Kidney tubule cell (primary cell): ENCODE data around the gene SBSN.

Experiments
- DNase-seq: peaks from one replicate; pipeline ENCODE4 v3.0.0-alpha.2; 2018; ENCODE audit warnings: low spot score

SBSN gene

DNA sequence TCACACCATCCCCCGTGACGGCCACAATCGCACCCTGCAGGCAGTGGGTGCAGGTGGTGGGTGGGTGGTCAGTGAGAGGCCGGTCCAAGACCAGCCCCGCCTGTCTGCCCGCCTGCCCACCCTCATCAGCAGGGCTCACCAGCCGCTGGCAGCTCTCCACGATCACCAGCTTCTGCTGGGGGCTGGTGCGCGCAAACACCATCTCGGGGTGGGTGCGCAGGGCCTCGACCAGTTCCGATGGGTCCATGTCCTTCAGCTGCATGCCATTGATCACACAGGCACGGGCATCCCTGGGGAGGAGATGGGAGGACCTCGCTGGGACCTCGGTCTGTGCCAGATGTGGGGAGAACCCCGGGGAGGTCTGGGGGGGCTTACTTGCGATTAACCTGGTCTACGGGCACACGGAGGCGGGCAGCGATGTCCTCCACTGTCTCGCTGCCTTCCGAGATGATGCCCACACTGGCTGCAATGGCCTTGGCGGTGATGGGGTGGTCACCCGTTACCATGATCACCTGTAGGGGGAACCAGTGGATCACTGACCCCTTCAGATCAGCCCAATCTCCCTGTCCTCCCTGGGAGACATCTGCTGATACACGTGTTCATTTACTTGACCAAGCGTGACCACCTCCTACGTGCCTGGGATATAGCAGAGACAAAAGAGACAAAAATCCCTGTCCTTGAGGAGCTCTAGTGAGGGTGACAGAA lies 27.3 kb upstream of the SBSN start:
- DNase-seq, result peak; percentile 64

DNA sequence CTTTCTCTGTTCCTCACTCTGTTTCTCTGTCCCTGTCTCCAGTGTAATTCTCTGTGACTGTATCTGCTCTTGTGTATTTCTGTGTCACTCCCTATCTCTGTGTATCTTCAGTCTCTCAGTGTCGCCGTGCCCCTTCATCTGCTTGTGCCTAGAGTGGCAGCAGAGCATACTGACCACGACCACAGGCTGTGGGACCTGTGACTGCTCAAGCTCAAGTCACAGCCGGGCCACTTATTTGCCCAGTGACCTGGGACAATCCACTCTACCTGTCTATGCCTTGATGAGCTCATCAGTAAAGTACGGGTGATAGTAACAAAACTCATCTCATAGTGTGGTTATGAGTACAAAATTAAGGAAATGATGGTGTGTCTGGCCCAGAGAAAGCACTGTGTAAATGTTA lies 26.0 kb upstream of the SBSN start:
- DNase-seq, result no peak

DNA sequence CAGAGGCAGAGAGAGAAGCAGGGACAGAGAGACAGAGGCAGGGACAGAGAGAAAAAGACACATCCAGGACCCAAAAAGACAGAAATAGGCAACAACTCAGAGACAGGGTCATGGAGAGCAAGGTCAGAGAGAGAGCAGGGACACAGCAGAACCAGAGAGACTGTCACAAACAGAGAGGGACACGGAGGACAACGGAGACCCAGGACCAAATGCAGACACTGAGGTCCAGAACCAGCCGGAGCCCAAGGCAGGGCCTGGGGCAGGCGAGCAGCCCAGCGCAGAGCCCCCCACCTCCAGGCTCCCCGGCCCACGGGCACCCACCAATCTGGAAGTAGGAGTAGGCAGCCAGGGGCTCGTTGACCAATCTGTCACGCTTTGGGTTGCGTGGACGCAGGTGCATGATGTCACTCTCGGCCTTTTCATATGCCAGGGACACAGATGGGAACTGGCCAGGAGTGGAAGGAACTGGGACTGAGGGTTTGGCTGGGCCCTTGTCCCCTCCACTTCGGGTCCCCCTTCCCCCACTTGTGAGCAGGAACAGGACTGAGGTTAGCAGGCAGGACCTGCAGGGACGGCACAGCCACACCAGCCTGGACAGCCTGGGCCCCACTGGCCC lies 25.4 kb upstream of the SBSN start:
- no peak for DNase-seq

DNA sequence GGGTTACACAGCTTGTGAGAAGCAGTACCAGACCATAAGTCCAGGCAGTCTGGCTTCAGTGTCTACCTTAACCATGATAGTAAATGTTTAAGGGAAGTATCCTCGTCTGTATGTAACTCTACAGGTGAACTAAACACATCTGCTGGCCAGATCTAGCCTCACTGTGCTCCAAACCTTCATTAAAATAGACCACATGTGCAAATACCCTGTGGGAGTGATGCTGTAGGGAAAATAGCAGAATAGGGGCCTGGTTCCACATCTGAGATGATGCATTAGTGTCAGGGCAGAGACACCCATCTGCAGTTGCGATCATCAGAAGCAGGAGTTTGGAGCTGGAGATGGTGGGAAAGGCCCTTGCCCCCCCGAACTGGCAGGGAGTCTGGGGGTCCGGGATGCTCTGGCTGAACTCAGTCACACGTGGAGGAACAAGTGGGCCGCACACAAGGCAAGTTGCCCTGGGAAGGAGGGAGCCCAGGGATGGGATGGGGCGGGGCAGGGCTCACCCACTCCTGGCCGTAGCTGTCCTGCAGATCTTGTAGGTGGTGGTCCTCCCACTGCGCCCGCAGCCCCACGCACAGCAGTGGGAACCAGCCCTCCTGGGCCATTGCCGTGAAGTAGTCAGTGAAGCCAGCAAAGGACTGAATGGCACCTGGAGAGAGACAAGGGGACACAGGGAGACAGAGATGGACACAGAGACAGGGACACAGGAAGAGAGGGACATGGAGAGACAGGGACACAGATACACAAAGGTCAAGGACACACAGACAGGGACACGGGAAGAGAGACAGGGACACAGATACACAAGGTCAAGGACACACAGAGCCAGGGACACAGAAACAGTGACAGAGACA lies 24.6 kb upstream of the SBSN start:
- no peak for DNase-seq

DNA sequence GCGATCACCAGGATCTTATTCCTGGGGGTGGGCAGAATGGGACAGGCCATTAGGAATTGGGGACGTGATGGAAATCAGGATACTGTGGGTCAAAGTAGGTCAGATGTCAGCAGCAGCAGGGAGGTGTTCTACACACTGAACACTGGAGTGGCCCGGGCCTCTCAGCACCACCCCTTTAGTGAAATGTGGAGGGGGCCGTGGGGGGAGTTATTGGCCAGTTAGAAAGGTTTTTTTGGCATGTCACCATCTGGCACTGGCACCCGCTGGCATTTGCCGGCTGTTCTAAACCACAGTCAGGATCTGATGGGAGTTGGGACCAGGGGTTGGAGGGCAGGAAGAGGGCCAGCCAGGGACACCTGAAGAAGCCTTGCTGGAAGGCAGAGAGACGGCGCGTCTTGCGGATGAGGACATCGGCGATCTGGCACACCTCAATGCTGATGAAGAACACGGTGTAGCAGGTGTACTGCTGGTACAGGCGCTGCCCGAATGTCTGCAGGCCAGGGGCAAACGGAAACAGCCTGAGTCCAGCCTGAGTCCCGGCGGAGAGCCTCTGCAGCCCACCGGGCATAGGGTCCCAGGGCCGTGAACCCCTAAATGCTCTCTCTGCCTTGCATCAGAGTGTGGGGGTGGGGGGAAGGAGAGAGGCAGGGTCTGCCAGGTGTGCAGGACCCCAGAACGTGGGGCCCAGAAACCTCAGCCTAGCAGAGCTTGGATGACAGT lies 23.1 kb upstream of the SBSN start:
- no peak for DNase-seq

DNA sequence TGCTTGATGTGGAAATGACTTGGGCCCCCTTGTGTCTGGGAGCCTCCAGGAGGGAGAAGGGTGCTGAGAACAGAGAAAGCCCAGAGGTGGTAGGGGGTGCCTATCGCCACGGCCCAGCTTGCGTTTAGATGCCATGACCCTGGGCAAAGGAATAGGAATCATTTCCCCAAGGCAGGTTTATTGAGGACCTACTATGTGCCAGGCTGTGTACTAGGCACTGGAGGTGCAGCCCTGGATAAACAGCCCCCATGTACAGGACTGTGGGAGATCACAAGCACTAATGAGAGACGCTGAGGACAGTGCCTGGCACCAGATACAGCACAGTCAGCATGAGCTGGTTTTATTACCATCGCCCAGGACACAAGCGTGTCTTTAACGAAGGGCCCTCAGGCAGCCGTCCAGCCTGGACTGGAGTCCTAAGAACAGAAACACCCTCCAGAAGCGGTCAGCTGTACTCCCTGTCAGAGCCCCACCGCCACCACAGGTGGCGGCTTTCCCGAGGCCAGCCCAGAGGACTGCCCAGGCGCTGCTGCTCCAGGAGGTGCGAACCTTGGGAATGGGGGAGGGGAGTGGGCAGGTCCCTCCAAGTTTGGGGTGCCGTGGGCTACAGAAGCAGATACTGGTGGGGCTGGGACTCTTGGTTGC lies 21.9 kb upstream of the SBSN start:
- no peak for DNase-seq

DNA sequence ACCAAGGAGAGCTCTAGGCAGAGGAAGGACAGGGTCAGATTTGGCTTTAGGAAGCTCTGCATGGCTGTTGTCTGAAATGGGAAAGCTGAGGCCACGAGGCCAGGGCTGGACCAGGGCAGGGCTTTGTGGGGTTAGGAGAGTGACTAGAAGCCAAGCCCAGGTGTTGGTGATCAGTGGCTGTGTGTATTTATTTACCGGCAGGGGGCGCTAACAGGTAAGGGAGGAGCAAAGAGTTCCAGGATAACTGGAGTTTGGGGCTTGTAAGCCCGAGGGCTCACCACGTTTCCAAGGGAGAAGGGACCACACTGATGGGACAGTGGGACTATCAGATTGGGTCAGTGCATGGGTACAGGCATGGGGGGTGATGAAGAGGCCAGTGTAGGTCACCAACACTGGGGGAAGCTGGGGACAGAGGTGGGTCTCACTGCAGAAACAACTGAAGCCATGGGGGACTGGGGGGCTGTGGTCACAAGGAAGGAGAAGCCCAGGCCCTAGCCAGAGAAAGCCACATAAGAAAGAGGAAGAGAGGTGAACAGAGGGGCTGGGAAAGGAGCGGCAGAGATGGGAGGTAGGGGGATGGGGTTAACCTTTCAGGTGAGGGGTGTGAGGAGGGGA lies 21.2 kb upstream of the SBSN start:
- peak; percentile 80 for DNase-seq

DNA sequence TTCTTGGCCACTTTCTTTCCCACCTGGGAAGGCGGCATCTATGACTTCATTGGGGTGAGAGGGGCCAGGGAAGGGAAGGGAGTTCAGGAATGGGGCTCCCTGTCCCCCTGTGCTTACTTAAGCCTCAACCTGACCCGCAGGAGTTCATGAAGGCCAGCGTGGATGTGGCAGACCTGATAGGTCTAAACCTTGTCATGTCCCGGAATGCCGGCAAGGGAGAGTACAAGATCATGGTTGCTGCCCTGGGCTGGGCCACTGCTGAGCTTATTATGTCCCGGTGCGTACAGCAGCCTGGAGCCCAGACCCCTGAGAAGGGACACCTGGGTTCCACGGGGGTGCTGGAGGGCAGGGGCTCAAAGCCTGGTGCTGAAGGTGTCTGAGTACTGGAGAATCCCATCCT lies 18.4 kb upstream of the SBSN start:
- DNase-seq, result no peak

DNA sequence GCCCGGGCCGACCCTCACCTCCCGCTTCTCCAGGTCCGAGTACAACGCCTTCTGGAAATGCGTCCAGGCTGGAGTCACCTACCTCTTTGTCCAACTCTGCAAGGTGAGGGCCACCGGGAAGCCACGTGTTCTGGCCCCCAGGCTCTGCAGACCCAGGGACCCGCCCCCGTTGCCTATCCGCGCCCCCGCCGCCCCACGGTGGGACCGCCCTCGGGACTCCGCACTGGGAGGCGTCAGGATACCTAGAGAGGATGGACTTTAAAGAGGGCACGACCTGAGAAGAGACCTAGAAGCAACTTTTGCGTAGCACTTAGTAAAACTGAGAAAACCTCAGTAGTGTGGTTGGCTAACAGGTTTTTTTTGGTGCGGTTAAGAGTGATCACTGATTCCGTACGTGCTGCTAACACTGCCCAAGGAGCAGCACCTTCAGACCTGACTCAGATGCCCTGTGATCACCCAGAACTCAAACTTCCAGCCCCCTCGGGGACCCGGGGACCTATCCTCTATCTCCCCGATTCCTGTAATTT lies 17.8 kb upstream of the SBSN start:
- peak; percentile 50 for DNase-seq

DNA sequence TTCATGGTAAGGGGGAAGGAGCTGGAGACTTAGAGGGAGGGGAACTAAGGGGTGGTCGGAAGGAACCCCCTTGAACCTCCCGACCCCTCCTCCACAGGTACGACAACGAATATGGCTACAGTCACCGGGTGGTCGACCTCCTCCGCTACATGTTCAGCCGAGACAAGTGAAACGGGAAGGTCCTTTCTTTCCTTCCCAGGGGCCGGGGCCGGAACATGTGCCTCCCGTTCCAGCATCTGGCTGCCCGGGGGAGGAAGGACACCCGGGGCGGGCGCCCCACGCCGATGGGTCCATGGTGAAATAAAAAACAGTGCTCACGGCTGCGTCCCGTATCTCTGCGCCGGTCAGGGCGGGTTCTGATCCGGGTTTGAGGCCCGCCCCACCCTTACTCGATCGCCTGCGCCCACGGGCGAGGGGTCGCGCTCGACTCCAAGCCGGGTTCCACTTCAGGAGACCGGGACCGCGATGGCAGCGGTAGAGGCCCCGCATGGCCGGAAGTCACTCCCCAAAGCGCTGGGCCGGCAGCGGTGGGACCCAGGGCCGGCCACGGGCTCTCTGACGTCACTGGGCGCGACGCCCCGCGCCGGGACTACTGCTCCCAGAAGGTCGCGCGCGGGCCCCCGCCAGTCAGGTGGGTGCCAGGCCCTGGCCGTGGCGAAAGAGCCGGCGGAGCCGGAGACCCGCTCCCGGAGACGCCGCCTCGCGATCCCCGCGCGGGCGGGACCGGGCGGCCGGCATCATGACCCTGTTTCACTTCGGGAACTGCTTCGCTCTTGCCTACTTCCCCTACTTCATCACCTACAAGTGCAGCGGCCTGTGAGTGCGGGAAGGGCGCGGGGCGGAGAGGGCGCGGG lies 17.1 kb upstream of the SBSN start, which contains the start of gene TMEM147:
TMEM147 (plus strand) TSS at position 626 of the 854 bp plus-strand sequence; CDS start at position 740, 114 bp downstream.
- DNase-seq, result peak; percentile 88

DNA sequence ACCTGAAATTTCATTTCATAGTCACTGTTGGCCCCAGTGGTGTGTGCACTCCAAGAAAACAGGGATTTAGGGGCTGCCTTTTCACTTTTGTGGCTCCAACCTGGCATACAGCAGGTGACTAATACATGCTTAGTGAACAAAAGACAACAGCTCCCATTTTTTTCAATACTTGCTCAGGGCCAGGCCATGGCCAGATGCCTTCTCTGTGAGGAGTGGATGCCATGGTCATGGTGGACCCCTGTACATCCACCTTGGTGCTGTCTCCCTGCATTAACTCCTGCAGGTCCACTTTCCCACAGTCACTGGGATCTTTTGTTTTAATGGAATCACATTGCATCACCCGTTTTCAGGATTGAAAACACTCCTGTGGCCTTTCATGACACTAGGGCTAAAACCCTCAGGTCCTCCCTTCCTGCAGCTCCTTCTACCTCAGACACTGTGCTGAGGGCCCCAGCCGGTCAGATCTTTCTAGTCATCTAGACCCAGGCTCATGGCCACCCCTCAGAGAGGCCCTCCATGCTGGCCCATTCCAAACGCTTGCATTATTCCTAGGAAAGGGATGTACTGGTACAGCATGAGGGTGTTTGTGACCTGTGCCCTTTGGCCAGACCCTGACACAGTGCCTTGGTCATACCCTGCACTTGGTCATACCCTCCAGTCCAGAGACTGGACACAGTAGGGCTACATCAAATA lies 16.1 kb upstream of the SBSN start:
- no peak for DNase-seq

DNA sequence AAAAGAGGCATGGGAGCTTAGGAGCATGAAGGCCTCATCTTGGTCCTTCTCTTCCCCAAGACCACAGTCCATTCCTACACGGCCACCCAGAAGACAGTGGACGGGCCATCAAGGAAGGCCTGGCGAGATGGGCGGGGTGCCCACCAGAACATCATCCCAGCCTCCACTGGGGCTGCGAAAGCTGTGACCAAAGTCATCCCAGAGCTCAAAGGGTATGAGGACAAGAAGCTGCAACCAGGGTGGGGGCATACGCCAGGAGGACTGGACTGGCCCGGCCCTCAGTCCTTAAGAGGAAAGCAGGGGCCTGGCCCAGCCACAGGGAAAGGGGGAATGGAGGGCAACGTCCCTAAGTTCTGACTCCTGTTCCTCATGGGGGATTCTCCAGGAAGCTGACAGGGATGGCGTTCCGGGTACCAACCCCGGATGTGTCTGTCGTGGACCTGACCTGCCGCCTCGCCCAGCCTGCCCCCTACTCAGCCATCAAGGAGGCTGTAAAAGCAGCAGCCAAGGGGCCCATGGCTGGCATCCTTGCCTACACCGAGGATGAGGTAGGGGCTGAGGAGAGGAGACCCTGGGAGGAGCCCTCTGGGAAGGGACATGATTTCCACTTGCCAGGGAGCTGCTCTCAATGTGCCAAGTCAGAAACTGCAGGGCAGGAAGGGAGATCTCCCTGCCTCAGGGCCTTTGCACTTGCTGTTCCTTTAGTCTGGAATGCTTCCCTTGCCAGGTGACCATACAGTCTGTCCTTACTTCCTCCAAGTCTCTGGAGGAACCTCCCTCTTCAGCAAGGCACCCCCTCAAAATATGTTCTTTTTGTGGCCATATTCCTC lies 15.4 kb upstream of the SBSN start:
- DNase-seq, result no peak

DNA sequence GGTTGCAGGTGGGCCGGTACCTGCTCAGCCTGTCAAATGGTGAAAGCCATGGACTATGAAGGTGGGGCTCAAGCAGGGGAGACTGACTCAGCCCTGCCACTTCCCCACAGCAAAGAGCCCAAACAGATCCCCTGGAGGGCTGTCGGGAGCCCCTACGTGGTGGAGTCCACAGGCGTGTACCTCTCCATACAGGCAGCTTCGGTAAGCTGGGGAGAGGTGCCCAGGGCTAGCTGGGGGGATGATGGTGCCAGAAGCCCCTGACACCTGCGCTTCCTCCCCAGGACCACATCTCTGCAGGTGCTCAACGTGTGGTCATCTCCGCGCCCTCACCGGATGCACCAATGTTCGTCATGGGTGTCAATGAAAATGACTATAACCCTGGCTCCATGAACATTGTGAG lies 14.1 kb upstream of the SBSN start:
- no peak for DNase-seq

DNA sequence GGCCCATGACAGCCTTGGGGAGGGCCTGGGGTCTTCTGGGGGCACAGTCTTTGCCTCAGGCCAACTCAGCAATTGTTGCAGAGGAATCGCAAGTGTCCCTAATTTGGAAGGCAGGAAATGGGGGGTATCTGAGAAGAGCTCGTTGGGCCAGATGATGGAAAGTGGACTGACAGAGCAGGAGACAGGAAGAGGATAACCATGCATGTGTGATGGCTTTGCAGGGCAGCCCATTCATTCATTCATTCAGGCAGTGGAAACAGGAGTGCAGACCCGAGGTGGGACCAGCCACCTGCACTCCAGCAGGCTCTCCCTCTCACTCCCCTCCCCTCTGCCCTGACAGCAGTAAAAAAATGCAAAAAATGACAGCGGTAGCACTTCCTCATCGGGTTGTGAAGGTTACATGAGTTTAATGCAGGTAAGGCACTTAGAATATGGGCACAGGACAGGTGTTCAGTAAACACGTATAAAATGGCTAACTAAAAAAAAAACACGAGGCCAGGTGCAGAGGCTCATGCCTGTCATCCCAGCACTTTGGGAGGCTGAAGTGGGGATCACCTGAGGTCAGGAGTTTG lies 12.3 kb upstream of the SBSN start:
- DNase-seq, result no peak

DNA sequence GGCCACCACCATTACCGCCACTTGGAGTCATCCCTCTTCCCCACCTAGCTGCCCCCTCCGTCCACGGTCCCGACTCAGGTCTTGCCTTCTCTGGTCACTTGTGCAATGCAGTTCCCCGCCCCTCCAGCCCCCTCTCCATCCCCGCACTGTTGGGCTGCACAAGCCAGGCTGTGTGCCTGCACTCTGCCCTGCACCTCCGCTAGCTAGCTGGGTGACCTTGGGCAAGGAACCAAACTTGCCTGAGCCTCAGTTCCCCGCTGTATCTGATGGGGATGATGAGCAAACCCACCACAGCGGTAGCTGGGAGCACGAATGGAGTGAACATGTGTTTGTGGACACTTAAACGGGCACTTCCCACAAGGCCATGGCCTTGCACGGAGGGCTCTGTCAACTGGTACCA lies 11.7 kb upstream of the SBSN start:
- no peak for DNase-seq

DNA sequence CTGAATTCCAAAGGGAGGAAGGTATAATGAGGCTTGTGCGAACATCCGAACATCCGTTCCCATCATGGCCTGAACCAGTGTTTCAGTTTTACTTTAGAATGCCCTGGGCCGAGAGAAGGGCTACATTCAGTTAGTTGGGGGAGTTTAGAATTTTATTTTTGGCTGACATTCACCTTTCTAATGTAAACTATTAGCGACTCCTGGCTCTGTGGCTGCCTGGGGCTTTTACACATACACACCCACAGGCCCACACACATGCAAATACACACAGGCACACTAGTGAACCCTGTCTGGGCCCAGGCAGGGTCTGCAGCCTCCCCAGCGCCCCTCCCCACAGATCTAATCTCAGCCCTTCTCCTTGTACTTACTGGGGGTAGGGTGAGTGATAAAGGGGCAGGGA lies 11.2 kb upstream of the SBSN start:
- no peak for DNase-seq

DNA sequence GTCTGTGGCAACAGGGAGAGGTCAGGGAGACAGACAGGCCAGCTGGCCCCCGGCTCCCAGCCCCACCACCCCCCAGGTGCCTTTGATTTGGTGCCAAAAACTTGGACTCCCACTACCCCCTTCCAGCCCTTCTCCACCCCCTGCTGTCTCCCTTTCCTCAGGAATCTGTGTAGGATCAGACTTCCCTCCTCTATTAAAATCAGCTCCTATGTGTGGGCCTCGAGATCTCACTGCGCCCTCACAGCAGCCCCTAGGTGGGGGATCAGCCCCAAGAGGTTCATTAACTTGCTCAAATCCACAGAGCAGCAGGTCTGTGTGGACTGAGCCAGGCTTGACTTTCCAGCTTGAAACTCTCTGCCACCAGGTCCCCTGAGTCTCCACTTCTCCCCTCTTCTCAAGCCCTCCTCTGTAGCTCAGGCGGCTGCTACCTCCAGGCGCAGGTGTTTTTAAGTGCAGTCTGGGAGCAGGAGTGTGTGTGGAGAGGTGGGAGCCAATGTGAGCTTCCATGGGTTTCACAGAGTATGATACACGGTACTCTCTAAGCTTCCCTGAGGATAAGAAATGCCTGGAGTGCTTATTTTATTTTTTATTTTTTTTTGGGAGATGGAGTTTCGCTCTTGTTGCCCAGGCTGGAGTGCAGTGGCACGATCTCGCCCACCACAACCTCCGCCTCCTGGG lies 6.8 kb upstream of the SBSN start:
- DNase-seq, result no peak
